HEK293T (cell line): ENCODE data around the gene KMT2B.

ENCODE experiments used
- CTCF ChIA-PET: fragments of 350-600 bp; formaldehyde crosslinking; extraction: SDS; loops from one replicate; lab custom pipeline; 2021; ENCODE audit warnings: antibody characterized with exemption, inconsistent platforms; lab: Yijun Ruan, JAX
- POLR2A ChIA-PET: fragments of 350-600 bp; formaldehyde crosslinking; extraction: SDS; loops from one replicate; lab custom pipeline; 2020; ENCODE audit warnings: antibody characterized with exemption, inconsistent platforms; lab: Yijun Ruan, JAX
- DNase-seq: peaks from one replicate; pipeline ENCODE4 v3.0.0; 2012; ENCODE audit warnings: mixed read lengths; ENCODE audit errors: extremely low spot score
- ARNT ChIP-seq: fragments of 450-650 bp; IDR thresholded peaks from 2 replicates; pipeline ENCODE4 v1.6.1; 2017; ENCODE audit warnings: mild to moderate bottlenecking
- BHLHE40 ChIP-seq: fragments of 450-650 bp; IDR thresholded peaks from 2 replicates; pipeline ENCODE4 v1.6.1; 2016; ENCODE audit warnings: mild to moderate bottlenecking, moderate library complexity, borderline replicate concordance
- CTBP1 ChIP-seq: fragments of 450-650 bp; IDR thresholded peaks from 2 replicates; pipeline ENCODE4 v1.6.1; 2016; ENCODE audit warnings: borderline replicate concordance
- ELF4 ChIP-seq: fragments of 450-650 bp; IDR thresholded peaks from 2 replicates; pipeline ENCODE4 v1.6.1; 2017; ENCODE audit warnings: antibody characterized with exemption
- FOXA1 ChIP-seq: fragments of 450-650 bp; IDR thresholded peaks from 2 replicates; pipeline ENCODE4 v1.6.1; 2016; ENCODE audit warnings: mild to moderate bottlenecking
- FOXK2 ChIP-seq: fragments of 450-650 bp; IDR thresholded peaks from 2 replicates; pipeline ENCODE4 v1.6.1; 2016; ENCODE audit warnings: mild to moderate bottlenecking
- HDGF ChIP-seq: fragments of 450-650 bp; IDR thresholded peaks from 2 replicates; pipeline ENCODE4 v1.6.1; 2017; ENCODE audit warnings: antibody characterized with exemption, borderline replicate concordance
- L3MBTL2 ChIP-seq: fragments of 450-650 bp; conservative IDR thresholded peaks from 2 replicates; pipeline ENCODE4 v1.6.1; 2016; ENCODE audit warnings: mild to moderate bottlenecking
- LEF1 ChIP-seq: fragments of 450-650 bp; IDR thresholded peaks from 2 replicates; pipeline ENCODE4 v1.6.1; 2017; ENCODE audit warnings: mild to moderate bottlenecking, borderline replicate concordance
- NFRKB ChIP-seq: fragments of 450-650 bp; IDR thresholded peaks from 2 replicates; pipeline ENCODE4 v1.6.1; 2016; ENCODE audit warnings: mild to moderate bottlenecking, moderate library complexity
- PKNOX1 ChIP-seq: fragments of 450-650 bp; IDR thresholded peaks from 2 replicates; pipeline ENCODE4 v1.6.1; 2016
- SP1 ChIP-seq: fragments of 450-650 bp; IDR thresholded peaks from 2 replicates; pipeline ENCODE4 v1.6.1; 2017
- SUZ12 ChIP-seq: fragments of 450-650 bp; IDR thresholded peaks from 2 replicates; pipeline ENCODE4 v1.6.1; 2016; ENCODE audit warnings: mild to moderate bottlenecking
- TARDBP ChIP-seq: fragments of 450-650 bp; IDR thresholded peaks from 2 replicates; pipeline ENCODE4 v1.6.1; 2016
- ZNF384 ChIP-seq: fragments of 450-650 bp; IDR thresholded peaks from 2 replicates; pipeline ENCODE4 v1.6.1; 2016

The KMT2B gene

GRCh38 chr19:35740423-35741202 is 22.8 kb downstream of the KMT2B start:
- DNase-seq = peak; percentile 97
- ChIA-PET CTCF (interaction anchor here (0.7 to 1.1 kb wide), 2 partner anchors 17 to 190 kb away, joined by 3 read pairs; no protein-coding TSS in a partner anchor), POLR2A (interaction anchor here (0.6 to 1.3 kb wide), 15 partner anchors 10 to 160 kb away, joined by 3 to 10 read pairs (median 4); partner anchors contain the start of genes COX6B1, HSPB6 and NFKBID)
- TF ChIP-seq NFRKB (no peak), SP1 (no peak), BHLHE40 (no peak), PKNOX1 (peak; percentile 72), CTBP1 (no peak), HDGF (0 out of 2 replicates have a peak, but pooled peaks have one; percentile 33), ELF4 (no peak), SUZ12 (no peak), L3MBTL2 (no peak; the same call in 1 of the 2 replicates)

- CTCF ChIA-PET = interaction anchor here (1.1 kb wide), 1 partner anchor 16 kb away, joined by 3 read pairs; no protein-coding TSS in a partner anchor
- POLR2A ChIA-PET = interaction anchor here (1.0 to 1.3 kb wide), 11 partner anchors 10 to 159 kb away, joined by 3 to 10 read pairs (median 6); partner anchors contain the start of genes HSPB6 and NFKBID
- TF ChIP-seq BHLHE40 (no peak), ELF4 (no peak), SP1 (no peak), PKNOX1 (no peak), CTBP1 (no peak), FOXK2 (no peak), HDGF (no peak)
- no peak for DNase-seq
Observed at GRCh38 chr19:35741203-35741515, 23.4 kb downstream of the KMT2B start.

DNA sequence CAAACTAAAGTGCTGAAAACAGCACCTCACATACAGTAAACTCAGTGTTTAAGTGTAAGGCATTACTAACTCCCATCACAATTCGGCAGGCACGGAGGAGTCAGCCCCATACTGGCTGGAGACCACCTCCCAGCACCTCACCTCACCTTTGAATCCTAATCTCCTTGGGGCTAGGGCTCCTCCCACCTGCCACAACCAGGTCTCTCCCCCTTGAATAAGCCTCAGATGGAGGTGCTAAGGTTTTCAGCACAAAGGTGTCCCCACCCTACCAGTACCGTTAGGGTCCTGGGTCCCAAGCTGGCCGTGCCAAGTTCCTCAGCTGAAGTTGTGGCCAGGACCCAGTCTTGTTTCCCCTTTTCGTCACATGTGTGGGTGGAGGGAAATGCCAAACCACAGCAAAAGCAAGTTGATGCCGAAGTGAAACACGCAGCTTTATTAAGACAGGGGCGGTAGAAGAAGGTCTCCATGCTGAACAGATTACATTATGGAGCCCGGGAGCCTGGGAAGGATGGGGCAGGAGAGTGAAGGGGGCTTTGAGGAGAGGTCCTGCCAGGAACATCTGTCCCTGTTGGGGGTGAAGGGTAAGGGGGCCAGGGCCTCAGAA is 24.4 kb downstream of the KMT2B start, which contains the start of gene IGFLR1:
TSS of gene IGFLR1 (minus strand) at position 332 of the 604 bp plus-strand sequence. CDS start 1,272 bp downstream, outside the sequence.
- DNase-seq = no peak
- ChIA-PET POLR2A (no interaction called here), CTCF (no interaction called here)
- TF ChIP-seq FOXK2 (no peak), FOXA1 (no peak), NFRKB (no peak), ARNT (no peak)

GRCh38 chr19:35743640-35744429 is 26.0 kb downstream of the KMT2B start:
- POLR2A ChIA-PET = interaction anchor here (1.5 to 2.4 kb wide), 5 partner anchors 13 to 126 kb away, joined by 3 to 18 read pairs (median 6); partner anchors contain the start of genes HSPB6 and PROSER3
- DNase-seq = no peak
- CTCF ChIA-PET = interaction anchor here (0.6 to 0.7 kb wide), 4 partner anchors 41 to 107 kb away, joined by 3 to 7 read pairs (median 3); no protein-coding TSS in a partner anchor

More at GRCh38 chr19:35743640-35744429, 26.0 kb downstream of the KMT2B start:
- TF ChIP-seq FOXA1 = no peak
- no peak for TF ChIP-seq LEF1
- TF ChIP-seq FOXK2 = no peak
- TF ChIP-seq NFRKB = no peak
- TF ChIP-seq PKNOX1 = no peak
- TF ChIP-seq TARDBP = no peak
- TF ChIP-seq BHLHE40 = no peak
- no peak for TF ChIP-seq ARNT
- no peak for TF ChIP-seq L3MBTL2
- no peak for TF ChIP-seq SP1
- no peak for TF ChIP-seq CTBP1
- TF ChIP-seq SUZ12 = no peak
- TF ChIP-seq ZNF384 = no peak
- TF ChIP-seq ELF4 = no peak
- TF ChIP-seq HDGF = no peak
